TTC549 (cell line): ENCODE data around the gene SLC25A21.

Experiments used
- FAIRE-seq: peaks from 2 replicates; lab custom pipeline; 2012; peaks lifted over from hg19 to GRCh38; lab: Jason Lieb, UNC

The SLC25A21 gene

GRCh38 chr14:36661506-36662257 is 510.7 kb downstream of the SLC25A21 start, which contains the start of gene PAX9:
Gene PAX9, plus strand, starts transcription at chr14:36661860. Its CDS starts 230 bp downstream, at chr14:36662090.
- no peak for FAIRE-seq

- no peak for FAIRE-seq
These were observed 511.5 kb downstream of the SLC25A21 start for GRCh38 chr14:36660736-36661505.

GRCh38 chr14:36659822-36660735 is 512.3 kb downstream of the SLC25A21 start:
- no peak for FAIRE-seq

GRCh38 chr14:36659010-36659821 is 513.2 kb downstream of the SLC25A21 start:
- no peak for FAIRE-seq

GRCh38 chr14:36658123-36659009 is 514.0 kb downstream of the SLC25A21 start:
- no peak for FAIRE-seq

GRCh38 chr14:36657399-36658122 is 514.8 kb downstream of the SLC25A21 start:
- no peak for FAIRE-seq

- FAIRE-seq, result no peak
These were observed 515.6 kb downstream of the SLC25A21 start for GRCh38 chr14:36656687-36657398.

GRCh38 chr14:36655963-36656686 is 516.3 kb downstream of the SLC25A21 start:
- no peak for FAIRE-seq

- no peak for FAIRE-seq
These were observed 516.8 kb downstream of the SLC25A21 start for GRCh38 chr14:36655571-36655962.

GRCh38 chr14:36654794-36655381 is 517.5 kb downstream of the SLC25A21 start:
- FAIRE-seq, result no peak

GRCh38 chr14:36653962-36654793 is 518.2 kb downstream of the SLC25A21 start:
- no peak for FAIRE-seq

- FAIRE-seq, result no peak
These were observed 519.0 kb downstream of the SLC25A21 start for GRCh38 chr14:36653413-36653812.

GRCh38 chr14:36652542-36653201 is 519.7 kb downstream of the SLC25A21 start:
- no peak for FAIRE-seq

- no peak for FAIRE-seq
These were observed 522.3 kb downstream of the SLC25A21 start for GRCh38 chr14:36649872-36650650.

- FAIRE-seq, result no peak
These were observed 524.3 kb downstream of the SLC25A21 start for GRCh38 chr14:36647824-36648753.
